SK-N-SH (cell line): ENCODE results near the gene SRRM4.

Experiments used
- EP300 ChIP-seq, 2 experiments: IDR thresholded peaks; 2 replicates each; pipeline versions ENCODE4 v1.4.0 to v1.6.1; 2012; ENCODE audit warnings: borderline replicate concordance in 1 of 2, low read depth in 1 of 2, low read length in 1 of 2
- FOXJ3 ChIP-seq: sonication (generic); formaldehyde crosslinking; IDR thresholded peaks from 2 replicates; pipeline ENCODE4 v1.5.1; 2020; ENCODE audit warnings: mild to moderate bottlenecking, missing genetic modification reagents
- FOXM1 ChIP-seq: IDR thresholded peaks from 2 replicates; pipeline ENCODE4 v1.4.0; 2012; ENCODE audit warnings: low read depth, mild to moderate bottlenecking
- NFIC ChIP-seq: IDR thresholded peaks from 2 replicates; pipeline ENCODE4 v1.4.0; 2012; ENCODE audit warnings: borderline replicate concordance
- POLR2AphosphoS5 ChIP-seq: IDR thresholded peaks from 2 replicates; pipeline ENCODE4 v1.6.1; 2012; ENCODE audit warnings: low read depth, low read length
- RXRA ChIP-seq: IDR thresholded peaks from 2 replicates; pipeline ENCODE4 v1.4.0; 2012; ENCODE audit warnings: low read depth, mild to moderate bottlenecking, borderline replicate concordance
- YY1 ChIP-seq: IDR thresholded peaks from 2 replicates; pipeline ENCODE4 v1.4.0; 2012; ENCODE audit warnings: low read depth, mild to moderate bottlenecking
- TF ChIP-seq, protein P1 (sequence below): fragments of 200-600 bp; sonication (generic); IDR thresholded peaks from 2 replicates; pipeline ENCODE4 v1.6.1; 2017; ENCODE audit warnings: antibody characterized with exemption, mild to moderate bottlenecking, moderate library complexity
- TF ChIP-seq, protein P2 (sequence below): IDR thresholded peaks from 2 replicates; pipeline ENCODE4 v1.6.1; 2012; ENCODE audit warnings: mild to moderate bottlenecking, low read depth, low read length, moderate library complexity
- TF ChIP-seq, protein P3 (sequence below): fragments of 150-350 bp; IDR thresholded peaks from 2 replicates; pipeline ENCODE4 v1.6.1; 2016; ENCODE audit warnings: mild to moderate bottlenecking, low read depth, low read length
- TF ChIP-seq, protein P4 (sequence below): IDR thresholded peaks from 2 replicates; pipeline ENCODE4 v1.4.0; 2012; ENCODE audit warnings: low read depth, borderline replicate concordance
- TF ChIP-seq, protein P5 (sequence below): fragments of 150-350 bp; IDR thresholded peaks from 2 replicates; pipeline ENCODE4 v1.6.1; 2017; ENCODE audit warnings: antibody characterized with exemption, low read length, low read depth, borderline replicate concordance

DNA sequence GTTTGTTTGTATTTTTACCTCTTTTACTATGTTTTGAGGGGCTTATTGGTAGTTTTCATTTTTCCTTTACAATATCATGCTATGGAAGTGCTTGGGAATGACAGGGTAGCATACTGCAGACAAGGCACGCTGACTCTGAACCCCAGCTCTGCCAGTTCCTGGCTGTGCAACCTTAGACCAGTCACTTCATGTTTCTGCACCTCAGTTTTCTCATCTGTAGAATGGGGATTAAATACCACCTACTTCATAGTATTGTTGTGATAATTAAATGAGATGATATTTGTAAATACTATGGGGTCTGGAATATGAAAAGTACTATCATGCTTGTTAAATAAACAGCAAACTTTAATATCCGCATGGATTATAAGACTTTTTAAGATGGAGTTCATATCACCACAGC is 35.4 kb downstream of the SRRM4 start:
- TF ChIP-seq, protein P1, sequence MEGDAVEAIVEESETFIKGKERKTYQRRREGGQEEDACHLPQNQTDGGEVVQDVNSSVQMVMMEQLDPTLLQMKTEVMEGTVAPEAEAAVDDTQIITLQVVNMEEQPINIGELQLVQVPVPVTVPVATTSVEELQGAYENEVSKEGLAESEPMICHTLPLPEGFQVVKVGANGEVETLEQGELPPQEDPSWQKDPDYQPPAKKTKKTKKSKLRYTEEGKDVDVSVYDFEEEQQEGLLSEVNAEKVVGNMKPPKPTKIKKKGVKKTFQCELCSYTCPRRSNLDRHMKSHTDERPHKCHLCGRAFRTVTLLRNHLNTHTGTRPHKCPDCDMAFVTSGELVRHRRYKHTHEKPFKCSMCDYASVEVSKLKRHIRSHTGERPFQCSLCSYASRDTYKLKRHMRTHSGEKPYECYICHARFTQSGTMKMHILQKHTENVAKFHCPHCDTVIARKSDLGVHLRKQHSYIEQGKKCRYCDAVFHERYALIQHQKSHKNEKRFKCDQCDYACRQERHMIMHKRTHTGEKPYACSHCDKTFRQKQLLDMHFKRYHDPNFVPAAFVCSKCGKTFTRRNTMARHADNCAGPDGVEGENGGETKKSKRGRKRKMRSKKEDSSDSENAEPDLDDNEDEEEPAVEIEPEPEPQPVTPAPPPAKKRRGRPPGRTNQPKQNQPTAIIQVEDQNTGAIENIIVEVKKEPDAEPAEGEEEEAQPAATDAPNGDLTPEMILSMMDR, result no peak
- TF ChIP-seq EP300 (IDR thresholded peaks at IDR 0.05; ENCODE audit: borderline replicate concordance in 1 of 2, low read depth in 1 of 2, low read length in 1 of 2) (no peak), FOXM1 (no peak), FOXJ3 (no peak), NFIC (no peak), POLR2AphosphoS5 (no peak), YY1 (no peak), RXRA (no peak)
- TF ChIP-seq, protein P2, sequence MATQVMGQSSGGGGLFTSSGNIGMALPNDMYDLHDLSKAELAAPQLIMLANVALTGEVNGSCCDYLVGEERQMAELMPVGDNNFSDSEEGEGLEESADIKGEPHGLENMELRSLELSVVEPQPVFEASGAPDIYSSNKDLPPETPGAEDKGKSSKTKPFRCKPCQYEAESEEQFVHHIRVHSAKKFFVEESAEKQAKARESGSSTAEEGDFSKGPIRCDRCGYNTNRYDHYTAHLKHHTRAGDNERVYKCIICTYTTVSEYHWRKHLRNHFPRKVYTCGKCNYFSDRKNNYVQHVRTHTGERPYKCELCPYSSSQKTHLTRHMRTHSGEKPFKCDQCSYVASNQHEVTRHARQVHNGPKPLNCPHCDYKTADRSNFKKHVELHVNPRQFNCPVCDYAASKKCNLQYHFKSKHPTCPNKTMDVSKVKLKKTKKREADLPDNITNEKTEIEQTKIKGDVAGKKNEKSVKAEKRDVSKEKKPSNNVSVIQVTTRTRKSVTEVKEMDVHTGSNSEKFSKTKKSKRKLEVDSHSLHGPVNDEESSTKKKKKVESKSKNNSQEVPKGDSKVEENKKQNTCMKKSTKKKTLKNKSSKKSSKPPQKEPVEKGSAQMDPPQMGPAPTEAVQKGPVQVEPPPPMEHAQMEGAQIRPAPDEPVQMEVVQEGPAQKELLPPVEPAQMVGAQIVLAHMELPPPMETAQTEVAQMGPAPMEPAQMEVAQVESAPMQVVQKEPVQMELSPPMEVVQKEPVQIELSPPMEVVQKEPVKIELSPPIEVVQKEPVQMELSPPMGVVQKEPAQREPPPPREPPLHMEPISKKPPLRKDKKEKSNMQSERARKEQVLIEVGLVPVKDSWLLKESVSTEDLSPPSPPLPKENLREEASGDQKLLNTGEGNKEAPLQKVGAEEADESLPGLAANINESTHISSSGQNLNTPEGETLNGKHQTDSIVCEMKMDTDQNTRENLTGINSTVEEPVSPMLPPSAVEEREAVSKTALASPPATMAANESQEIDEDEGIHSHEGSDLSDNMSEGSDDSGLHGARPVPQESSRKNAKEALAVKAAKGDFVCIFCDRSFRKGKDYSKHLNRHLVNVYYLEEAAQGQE, result no peak
- TF ChIP-seq, protein P3, sequence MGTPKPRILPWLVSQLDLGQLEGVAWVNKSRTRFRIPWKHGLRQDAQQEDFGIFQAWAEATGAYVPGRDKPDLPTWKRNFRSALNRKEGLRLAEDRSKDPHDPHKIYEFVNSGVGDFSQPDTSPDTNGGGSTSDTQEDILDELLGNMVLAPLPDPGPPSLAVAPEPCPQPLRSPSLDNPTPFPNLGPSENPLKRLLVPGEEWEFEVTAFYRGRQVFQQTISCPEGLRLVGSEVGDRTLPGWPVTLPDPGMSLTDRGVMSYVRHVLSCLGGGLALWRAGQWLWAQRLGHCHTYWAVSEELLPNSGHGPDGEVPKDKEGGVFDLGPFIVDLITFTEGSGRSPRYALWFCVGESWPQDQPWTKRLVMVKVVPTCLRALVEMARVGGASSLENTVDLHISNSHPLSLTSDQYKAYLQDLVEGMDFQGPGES, result no peak
- TF ChIP-seq, protein P4, sequence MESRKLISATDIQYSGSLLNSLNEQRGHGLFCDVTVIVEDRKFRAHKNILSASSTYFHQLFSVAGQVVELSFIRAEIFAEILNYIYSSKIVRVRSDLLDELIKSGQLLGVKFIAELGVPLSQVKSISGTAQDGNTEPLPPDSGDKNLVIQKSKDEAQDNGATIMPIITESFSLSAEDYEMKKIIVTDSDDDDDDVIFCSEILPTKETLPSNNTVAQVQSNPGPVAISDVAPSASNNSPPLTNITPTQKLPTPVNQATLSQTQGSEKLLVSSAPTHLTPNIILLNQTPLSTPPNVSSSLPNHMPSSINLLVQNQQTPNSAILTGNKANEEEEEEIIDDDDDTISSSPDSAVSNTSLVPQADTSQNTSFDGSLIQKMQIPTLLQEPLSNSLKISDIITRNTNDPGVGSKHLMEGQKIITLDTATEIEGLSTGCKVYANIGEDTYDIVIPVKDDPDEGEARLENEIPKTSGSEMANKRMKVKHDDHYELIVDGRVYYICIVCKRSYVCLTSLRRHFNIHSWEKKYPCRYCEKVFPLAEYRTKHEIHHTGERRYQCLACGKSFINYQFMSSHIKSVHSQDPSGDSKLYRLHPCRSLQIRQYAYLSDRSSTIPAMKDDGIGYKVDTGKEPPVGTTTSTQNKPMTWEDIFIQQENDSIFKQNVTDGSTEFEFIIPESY, result no peak
- TF ChIP-seq, protein P5, sequence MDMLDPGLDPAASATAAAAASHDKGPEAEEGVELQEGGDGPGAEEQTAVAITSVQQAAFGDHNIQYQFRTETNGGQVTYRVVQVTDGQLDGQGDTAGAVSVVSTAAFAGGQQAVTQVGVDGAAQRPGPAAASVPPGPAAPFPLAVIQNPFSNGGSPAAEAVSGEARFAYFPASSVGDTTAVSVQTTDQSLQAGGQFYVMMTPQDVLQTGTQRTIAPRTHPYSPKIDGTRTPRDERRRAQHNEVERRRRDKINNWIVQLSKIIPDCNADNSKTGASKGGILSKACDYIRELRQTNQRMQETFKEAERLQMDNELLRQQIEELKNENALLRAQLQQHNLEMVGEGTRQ, result no peak
